B cell (primary cell): ENCODE measurements around the gene PDCD2L. TPM values are rescaled to one million over a fixed set of nuclear protein-coding genes. Genes with fewer than 3 reads are reported as not detected.

Experiments used
- ATAC-seq: fragments of 200-7000 bp; cut with Tn5 transposase; one replicate; pipeline ENCODE4 v1.10.0; 2021; ENCODE audit warnings: low read depth, mild to moderate bottlenecking, moderate number of reproducible peaks, moderate library complexity
- CTCF ChIA-PET: fragments of 350-600 bp; sonication (Branson Sonifier 250); formaldehyde crosslinking; loops from one replicate; lab custom pipeline; 2021; ENCODE audit warnings: antibody characterized with exemption, inconsistent platforms; lab: Charles Lee
- POLR2A ChIA-PET: fragments of 350-600 bp; sonication (Branson Sonifier 250); formaldehyde crosslinking; loops from one replicate; lab custom pipeline; 2021; ENCODE audit warnings: antibody characterized with exemption; lab: Charles Lee
- DNase-seq: peaks from one replicate; pipeline ENCODE4 v3.0.0; 2013
- H2AFZ ChIP-seq: 2 replicates; pipeline ENCODE4 v1.6.1; 2012; ENCODE audit warnings: mild to moderate bottlenecking, low read depth, low read length; ENCODE audit not compliant: insufficient read depth, poor library complexity, severe bottlenecking
- H3K27ac ChIP-seq, 2 donors: 1 replicate in 1 of 2; 2 replicates in 1 of 2; pipeline ENCODE4 v1.5.1; 2012 to 2013; ENCODE audit warnings: low read length in 2 of 2, mild to moderate bottlenecking in 2 of 2, moderate library complexity in 1 of 2
- H3K27me3 ChIP-seq, 4 experiments: fragments of 200-600 bp in 1 of 4; sonication (generic) in 1 of 4; replicated peaks in 1 of 4; 1 replicate in 2 of 4; 2 replicates in 2 of 4; pipeline versions ENCODE4 v1.6.1 to v1.7.0; 2013 to 2016; ENCODE audit warnings: low read length in 3 of 4, mild to moderate bottlenecking in 2 of 4, mixed read lengths in 1 of 4, moderate library complexity in 1 of 4; ENCODE audit not compliant: insufficient read depth in 4 of 4, control insufficient read depth in 3 of 4; ENCODE audit errors: control extremely low read depth in 1 of 4
- H3K36me3 ChIP-seq, 2 experiments: replicated peaks in 1 of 2; 1 replicate in 1 of 2; 2 replicates in 1 of 2; pipeline versions ENCODE4 v1.6.1 to v1.7.1; 2013; ENCODE audit warnings: low read length in 1 of 2; ENCODE audit not compliant: insufficient read depth in 2 of 2, control insufficient read depth in 1 of 2; ENCODE audit errors: control extremely low read depth in 1 of 2, extremely low read depth in 1 of 2
- H3K4me1 ChIP-seq, 2 donors: fragments of 200-600 bp in 1 of 2; sonication (generic) in 1 of 2; 1 replicate in 1 of 2; 2 replicates in 1 of 2; pipeline versions ENCODE4 v1.5.1 to v1.6.1; 2013 to 2017; ENCODE audit warnings: low read length in 2 of 2; ENCODE audit not compliant: control insufficient read depth in 2 of 2, insufficient read depth in 2 of 2
- H3K4me2 ChIP-seq: replicated peaks from 2 replicates; pipeline ENCODE3; 2012; ENCODE audit warnings: mild to moderate bottlenecking, low read depth, low read length; ENCODE audit not compliant: poor library complexity, severe bottlenecking
- H3K4me3 ChIP-seq, 5 experiments: fragments of 200-600 bp in 1 of 5; sonication (generic) in 1 of 5; 1 replicate in 3 of 5; 2 replicates in 2 of 5; pipeline versions ENCODE4 v1.5.1 to v1.7.0; 2011 to 2016; ENCODE audit warnings: low read length in 4 of 5, mild to moderate bottlenecking in 4 of 5, low read depth in 2 of 5, control low read depth in 1 of 5, moderate library complexity in 1 of 5; ENCODE audit not compliant: insufficient read depth in 1 of 5; ENCODE audit errors: control extremely low read depth in 1 of 5, extremely low read depth in 1 of 5
- H3K79me2 ChIP-seq: fragments of 200-600 bp; sonication (generic); one replicate; pipeline ENCODE4 v1.6.0; 2016; ENCODE audit warnings: low read length; ENCODE audit not compliant: control insufficient read depth, insufficient read depth
- H3K9ac ChIP-seq: fragments of 200-600 bp; sonication (generic); 2 replicates; pipeline ENCODE4 v1.6.1; 2017; ENCODE audit warnings: mild to moderate bottlenecking, low read length, moderate library complexity
- H3K9me3 ChIP-seq, 3 donors: one replicate each; pipeline versions ENCODE4 v1.6.1 to v1.7.1; 2013; ENCODE audit warnings: low read length in 2 of 3; ENCODE audit not compliant: control insufficient read depth in 2 of 3, insufficient read depth in 1 of 3; ENCODE audit errors: control extremely low read depth in 1 of 3
- H4K20me1 ChIP-seq: 2 replicates; pipeline ENCODE4 v1.6.0; 2012; ENCODE audit warnings: mild to moderate bottlenecking, low read length; ENCODE audit not compliant: insufficient read depth, control insufficient read depth, poor library complexity, severe bottlenecking
- H3K27ac Mint-ChIP-seq: one replicate; pipeline ENCODE4 v1.8.0; 2021; ENCODE audit warnings: mixed read lengths
- H3K27me3 Mint-ChIP-seq: one replicate; pipeline ENCODE4 v1.8.0; 2021; ENCODE audit warnings: mixed read lengths
- H3K4me1 Mint-ChIP-seq: one replicate; pipeline ENCODE4 v1.8.0; 2021; ENCODE audit warnings: mixed read lengths
- H3K4me3 Mint-ChIP-seq: one replicate; pipeline ENCODE4 v1.8.0; 2021; ENCODE audit warnings: mixed read lengths
- H3K9me3 Mint-ChIP-seq: one replicate; pipeline ENCODE4 v1.8.0; 2022; ENCODE audit warnings: mixed read lengths; ENCODE audit not compliant: insufficient read depth
- EZH2 ChIP-seq: IDR thresholded peaks from 2 replicates; pipeline ENCODE4 v1.6.1; 2012; ENCODE audit warnings: borderline replicate concordance, low read depth, mild to moderate bottlenecking, moderate library complexity, low read length; ENCODE audit not compliant: insufficient read depth, poor library complexity, severe bottlenecking
- WGBS: methylation state at CpG from one replicate; pipeline ENCODE4 v1.1.5; 2013; ENCODE audit warnings: missing lambda C conversion rate; ENCODE audit not compliant: insufficient coverage; 5-methylcytosine and 5-hydroxymethylcytosine counted together
- intact Hi-C: fragments of 100-400 bp; cut with micrococcal nuclease; formaldehyde crosslinking; loops from one replicate; pipeline ENCODE4 v1.10.0; 2022
- polyA plus RNA-seq: library from polyadenylated mRNA; depleted of rRNA; stranded (reverse); fragments of >200 nt; gene quantifications from 2 replicates; pipeline ENCODE4 v1.2.3, GENCODE V29; 2012
- total RNA-seq, 2 donors: library from RNA; stranded (reverse); fragments of 120-200 nt in 1 of 2; gene quantifications; 1 replicate in 1 of 2; 2 replicates in 1 of 2; pipeline versions ENCODE4 v1.2.3 to v1.2.4, GENCODE V29; 2013 to 2022
- TF ChIP-seq, protein P1 (sequence below): fragments of 200-600 bp; IDR thresholded peaks from one replicate; pipeline ENCODE4 v1.8.0; 2022; ENCODE audit warnings: antibody characterized with exemption, mild to moderate bottlenecking

Gene PDCD2L
- total and polyA plus RNA-seq, 2 donors (not counting 1 experiment from before 2014, with no cell fraction given), result 11.3 to 16.7 TPM

DNA sequence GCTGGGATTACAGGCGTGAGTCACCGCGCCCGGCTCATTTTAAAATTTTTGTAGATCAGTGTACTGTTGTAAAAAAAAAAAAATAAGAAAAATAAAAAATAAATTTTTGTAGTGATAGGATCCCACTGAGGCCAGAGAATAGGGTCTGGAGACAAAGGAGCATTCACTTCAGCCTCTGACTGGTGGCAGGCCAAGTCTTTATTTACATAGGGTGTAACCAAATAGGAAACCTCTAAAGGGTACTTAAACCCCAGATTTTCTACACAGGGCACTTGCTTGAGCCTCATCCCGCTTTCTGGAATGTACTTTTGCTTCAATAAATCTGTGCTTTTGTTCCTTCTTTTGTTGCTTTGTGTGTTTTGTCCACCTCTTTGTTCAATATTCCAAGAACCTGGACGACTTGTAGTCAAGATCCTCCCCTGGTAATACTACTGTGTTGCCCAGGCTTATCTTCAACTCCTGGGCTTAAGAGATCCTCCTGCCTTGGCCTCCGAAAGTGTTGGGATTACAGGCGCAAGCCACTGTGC lies 2.1 kb upstream of the PDCD2L start:
- H3K4me3 ChIP-seq, result no peak overlapping the region
- peaks cover 0 to 6% of the 10 kb centered on the region in 2 donors for H3K4me1 ChIP-seq
- H4K20me1 ChIP-seq, result no peaks in the 10 kb centered on the region
- H3K4me1 Mint-ChIP-seq, result peaks cover 12% of the 10 kb centered on the region
- ATAC-seq (no peak), DNase-seq (no peak)
- peaks cover 2 to 19% of the 10 kb centered on the region in 2 experiments for H3K36me3 ChIP-seq
- WGBS, result no CpG with 5 or more reads among the region's 8 CpGs
- intact Hi-C loops, result no loop called here
- no peak overlapping the region for H3K4me3 Mint-ChIP-seq
- ChIA-PET POLR2A (no interaction called here), CTCF (interaction anchor here (0.9 kb wide), 1 partner anchor 28 kb away, joined by 4 read pairs; no protein-coding TSS in a partner anchor)
- H3K9me3 Mint-ChIP-seq, result no peaks in the 10 kb centered on the region
- TF ChIP-seq EZH2, result no peak
- TF ChIP-seq, protein P1, sequence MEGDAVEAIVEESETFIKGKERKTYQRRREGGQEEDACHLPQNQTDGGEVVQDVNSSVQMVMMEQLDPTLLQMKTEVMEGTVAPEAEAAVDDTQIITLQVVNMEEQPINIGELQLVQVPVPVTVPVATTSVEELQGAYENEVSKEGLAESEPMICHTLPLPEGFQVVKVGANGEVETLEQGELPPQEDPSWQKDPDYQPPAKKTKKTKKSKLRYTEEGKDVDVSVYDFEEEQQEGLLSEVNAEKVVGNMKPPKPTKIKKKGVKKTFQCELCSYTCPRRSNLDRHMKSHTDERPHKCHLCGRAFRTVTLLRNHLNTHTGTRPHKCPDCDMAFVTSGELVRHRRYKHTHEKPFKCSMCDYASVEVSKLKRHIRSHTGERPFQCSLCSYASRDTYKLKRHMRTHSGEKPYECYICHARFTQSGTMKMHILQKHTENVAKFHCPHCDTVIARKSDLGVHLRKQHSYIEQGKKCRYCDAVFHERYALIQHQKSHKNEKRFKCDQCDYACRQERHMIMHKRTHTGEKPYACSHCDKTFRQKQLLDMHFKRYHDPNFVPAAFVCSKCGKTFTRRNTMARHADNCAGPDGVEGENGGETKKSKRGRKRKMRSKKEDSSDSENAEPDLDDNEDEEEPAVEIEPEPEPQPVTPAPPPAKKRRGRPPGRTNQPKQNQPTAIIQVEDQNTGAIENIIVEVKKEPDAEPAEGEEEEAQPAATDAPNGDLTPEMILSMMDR, result no peak
- H2AFZ ChIP-seq, result no peak overlapping the region
- no peaks in the 10 kb centered on the region for H3K9me3 ChIP-seq
- no peak overlapping the region for H3K27ac ChIP-seq
- no peaks in the 10 kb centered on the region for H3K27me3 Mint-ChIP-seq
- H3K27me3 ChIP-seq, result no peaks in the 10 kb centered on the region
- no peak overlapping the region for H3K9ac ChIP-seq
- H3K27ac Mint-ChIP-seq, result no peak overlapping the region
- no peak overlapping the region for H3K4me2 ChIP-seq
- peaks cover 21% of the 10 kb centered on the region for H3K79me2 ChIP-seq

- no peak for ATAC-seq
- intact Hi-C loops, result loop anchor here (1.0 kb wide), 5 partner anchors 27 to 269 kb away; partner anchors contain the start of gene LSM14A
- peak overlapping the region in 1 of 2 donors; percentile 46 for H3K27ac ChIP-seq
Observed at GRCh38 chr19:34403784-34404108, 453 bp upstream of the PDCD2L start.

More at GRCh38 chr19:34403784-34404108, 453 bp upstream of the PDCD2L start:
- Histone ChIP-seq H3K4me1 (peaks cover 0 to 11% of the 10 kb centered on the region in 2 donors), H3K9me3 (no peaks in the 10 kb centered on the region), H3K4me2 (peak overlapping the region; percentile 74), H3K27me3 (no peaks in the 10 kb centered on the region), H3K36me3 (peaks cover 0 to 11% of the 10 kb centered on the region in 2 experiments), H3K79me2 (peaks cover 21% of the 10 kb centered on the region), H3K9ac (peak overlapping the region; percentile 76), H2AFZ (peak overlapping the region; percentile 98), H3K4me3 (peak overlapping the region; percentile 57 to 99 (median 97)), H4K20me1 (no peaks in the 10 kb centered on the region)
- TF ChIP-seq, protein P1, result no peak
- TF ChIP-seq EZH2, result no peak
- Mint-ChIP-seq H3K27me3 (no peaks in the 10 kb centered on the region), H3K9me3 (no peaks in the 10 kb centered on the region), H3K4me1 (peaks cover 16% of the 10 kb centered on the region), H3K27ac (peak overlapping the region; percentile 86), H3K4me3 (peak overlapping the region; percentile 95)
- ChIA-PET POLR2A (no interaction called here), CTCF (no interaction called here)
- 26% methylated on average over 5 of the region's 6 CpGs for WGBS
- no peak for DNase-seq
